DMS153 treated with DMSO at 0.1 percent for 48 hours (cell line): ENCODE results near the gene ACY1.

Experiments
- DNase-seq: peaks from one replicate; lab custom pipeline; 2025; ENCODE audit not compliant: unreplicated experiment; lab: John Stamatoyannopoulos, UW

The ACY1 gene

GRCh38 chr3:51962854-51963530 is 20.3 kb upstream of the ACY1 start:
- no peak for DNase-seq

- DNase-seq, result no peak
These were observed 19.3 kb upstream of the ACY1 start for GRCh38 chr3:51963951-51964451.

GRCh38 chr3:51964521-51964920 is 18.8 kb upstream of the ACY1 start:
- DNase-seq, result no peak

- no peak for DNase-seq
These were observed 17.3 kb upstream of the ACY1 start for GRCh38 chr3:51966016-51966415.

- DNase-seq, result no peak
These were observed 16.8 kb upstream of the ACY1 start for GRCh38 chr3:51966486-51966885.

GRCh38 chr3:51966922-51967383 is 16.4 kb upstream of the ACY1 start:
- no peak for DNase-seq

- DNase-seq, result no peak
These were observed 15.8 kb upstream of the ACY1 start, which contains the start of gene PCBP4 for GRCh38 chr3:51967384-51968169. Gene PCBP4, minus strand, starts transcription at chr3:51967454. Its CDS starts 6,214 bp downstream, at chr3:51961240.

- DNase-seq, result no peak
These were observed 15.1 kb upstream of the ACY1 start for GRCh38 chr3:51968170-51968775.

GRCh38 chr3:51968883-51969678 is 14.3 kb upstream of the ACY1 start:
- DNase-seq, result no peak

- DNase-seq, result no peak
These were observed 13.5 kb upstream of the ACY1 start for GRCh38 chr3:51969841-51970240.

- DNase-seq, result no peak
These were observed 12.6 kb upstream of the ACY1 start for GRCh38 chr3:51970606-51971300.

- DNase-seq, result no peak
These were observed 12.0 kb upstream of the ACY1 start for GRCh38 chr3:51971350-51971749.

- no peak for DNase-seq
These were observed 8.9 kb upstream of the ACY1 start for GRCh38 chr3:51974277-51974962.

- no peak for DNase-seq
These were observed 8.1 kb upstream of the ACY1 start, which contains the start of gene ABHD14A for GRCh38 chr3:51974963-51975851. Gene ABHD14A, plus strand, starts transcription at chr3:51975064. Its CDS starts 72 bp downstream, at chr3:51975136.

- no peak for DNase-seq
These were observed 7.3 kb upstream of the ACY1 start for GRCh38 chr3:51975852-51976549.

GRCh38 chr3:51977446-51978142 is 5.7 kb upstream of the ACY1 start:
- no peak for DNase-seq

GRCh38 chr3:51978143-51978502 is 5.2 kb upstream of the ACY1 start:
- DNase-seq, result no peak

GRCh38 chr3:51980253-51980652 is 3.1 kb upstream of the ACY1 start:
- no peak for DNase-seq
